Fibroblast of gingiva (primary cell): ENCODE results near the gene NTNG2.

Source experiments
- DNase-seq: peaks from one replicate; pipeline ENCODE4 v3.0.0-alpha.2; 2011; ENCODE audit warnings: low read depth

The NTNG2 gene

DNA sequence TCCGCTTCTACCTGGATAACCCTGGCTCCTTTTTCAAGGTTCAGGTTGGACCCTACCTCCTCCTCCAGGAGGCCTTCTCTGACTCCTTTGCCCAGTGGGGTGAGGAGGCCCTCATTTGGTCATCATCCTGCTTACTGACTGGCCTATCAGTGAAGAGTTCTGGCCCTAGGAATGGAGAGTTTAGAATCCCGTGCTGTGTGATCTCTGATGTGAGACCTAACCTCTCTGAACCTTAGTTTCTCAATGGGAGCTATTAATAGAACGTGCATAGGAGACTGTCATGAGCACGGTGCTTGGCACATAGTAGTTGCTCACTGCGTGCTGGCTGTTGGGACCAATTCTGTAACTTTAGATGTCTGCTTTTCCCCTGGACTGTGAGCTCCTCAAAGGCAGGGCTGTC lies 10.3 kb downstream of the NTNG2 start:
- DNase-seq: no peak

DNA sequence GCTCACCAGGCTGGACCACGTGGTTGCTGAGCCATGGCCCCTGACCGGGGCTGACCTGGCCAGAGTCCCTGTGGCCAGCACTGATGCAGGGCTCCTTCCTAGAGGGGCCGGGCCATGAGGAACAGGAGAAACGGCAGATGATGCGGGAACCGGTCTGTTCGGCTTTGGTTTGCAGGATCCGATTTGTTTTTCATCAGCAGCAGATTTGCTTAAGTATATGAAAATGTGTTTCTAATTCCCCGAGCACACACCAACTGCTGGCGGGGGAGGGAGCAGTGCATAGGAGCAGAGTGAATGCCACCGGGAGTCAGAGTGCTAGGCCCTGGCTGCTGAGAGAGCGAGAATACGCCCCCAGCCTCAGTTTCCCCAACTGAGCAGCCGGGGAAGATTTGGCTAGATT lies 13.6 kb downstream of the NTNG2 start:
- DNase-seq: no peak

DNA sequence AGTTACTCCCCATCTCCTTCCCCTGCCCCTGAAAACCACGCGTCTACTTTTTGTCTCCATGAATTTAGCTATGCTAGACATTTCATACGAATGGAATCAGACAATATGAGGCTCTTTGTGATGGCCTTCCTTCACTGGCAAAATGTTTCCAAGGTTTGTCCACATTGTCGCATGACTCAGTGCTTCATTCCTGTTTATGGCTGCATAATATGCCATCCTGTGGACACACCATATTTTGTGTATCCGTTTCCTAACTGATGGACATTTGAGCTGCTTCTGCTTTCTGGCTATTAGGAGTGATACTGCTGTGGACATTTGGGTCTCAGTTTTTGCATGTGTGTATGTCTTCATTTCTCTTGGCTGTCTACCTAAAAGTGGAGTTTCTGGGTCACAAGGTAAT lies 14.5 kb downstream of the NTNG2 start:
- DNase-seq: no peak

DNA sequence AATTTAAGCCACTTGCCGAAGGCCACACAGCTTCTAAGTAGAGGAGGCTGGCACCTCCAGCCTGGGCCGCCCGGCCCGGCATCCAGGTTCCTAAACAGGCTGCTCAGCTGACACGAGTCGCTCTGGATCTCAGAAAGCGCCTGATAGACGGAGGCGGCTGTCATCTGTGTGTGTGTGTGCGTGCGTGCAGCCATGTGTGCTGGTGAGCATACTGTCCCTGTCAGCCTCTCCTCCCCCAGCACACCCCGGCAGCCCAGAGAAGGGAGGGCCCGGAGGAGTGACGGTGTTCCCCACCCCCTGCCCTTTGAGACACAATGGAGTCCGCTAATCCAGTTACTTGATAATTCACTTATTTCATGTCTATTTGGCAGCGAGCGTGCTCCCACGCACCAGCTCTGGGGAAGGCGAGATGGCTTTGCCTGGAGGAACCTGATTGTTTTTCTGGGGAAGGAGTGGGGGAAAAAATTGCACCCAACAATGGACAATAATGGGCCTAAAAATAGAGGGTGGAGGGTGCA lies 20.0 kb downstream of the NTNG2 start:
- no peak for DNase-seq

DNA sequence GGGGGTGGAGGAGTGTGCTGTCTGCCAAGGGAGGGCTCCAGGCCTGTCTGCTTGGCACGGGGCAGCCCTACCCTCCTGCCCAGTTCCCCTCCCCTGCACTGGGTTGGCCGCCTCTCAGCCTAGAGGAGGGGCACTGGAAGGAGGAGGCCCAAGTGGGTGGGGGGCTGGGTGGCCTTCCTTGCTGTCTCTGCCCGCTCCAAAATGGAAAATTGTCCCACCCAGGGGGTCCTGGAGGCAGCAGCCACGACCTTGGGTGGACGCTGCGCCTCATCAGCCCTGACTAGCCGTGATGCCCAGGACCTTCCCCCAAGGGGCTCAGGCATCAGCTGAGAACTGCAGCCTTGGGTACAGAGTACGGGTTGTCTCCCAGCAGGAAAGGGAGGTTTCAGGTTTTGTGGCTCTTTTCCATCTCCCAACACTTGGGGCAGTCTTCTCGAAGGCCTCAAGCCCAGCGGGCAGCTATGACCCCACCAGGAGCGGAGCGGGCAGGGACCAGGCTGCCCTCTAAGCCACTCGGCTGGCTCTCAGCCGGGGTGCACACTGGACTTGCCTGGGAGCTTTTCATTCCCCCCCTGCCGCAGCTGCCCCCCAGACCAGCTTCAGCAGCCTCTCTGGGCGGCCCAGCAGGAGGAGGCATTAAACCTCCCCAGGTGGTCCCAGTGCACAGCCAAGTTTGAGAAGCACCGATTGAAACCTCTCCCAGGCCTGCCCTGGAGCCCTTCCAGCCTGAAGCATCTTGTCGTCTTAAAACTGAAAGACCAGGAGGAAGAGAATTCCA lies 20.6 kb downstream of the NTNG2 start:
- no peak for DNase-seq

DNA sequence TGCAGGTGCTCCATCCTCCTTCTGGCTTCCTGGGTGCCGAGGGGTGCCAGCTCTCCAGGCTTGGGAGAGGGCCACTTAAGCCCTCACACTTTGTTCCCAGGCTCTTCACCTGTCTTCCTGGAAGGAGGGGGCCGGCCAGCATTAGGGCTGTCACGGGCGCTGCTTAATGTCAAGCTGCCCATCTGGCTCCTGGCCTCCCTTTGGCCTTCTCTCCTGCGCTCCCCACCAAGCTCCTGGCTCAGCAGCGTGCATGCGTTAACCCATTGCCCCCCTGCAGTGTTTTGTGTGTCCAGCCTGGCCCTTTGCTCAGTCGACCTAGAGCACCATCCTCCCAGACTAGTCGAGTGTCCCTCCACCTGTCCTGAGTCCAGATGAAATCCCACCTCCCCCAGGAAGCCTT lies 21.3 kb downstream of the NTNG2 start:
- no peak for DNase-seq

DNA sequence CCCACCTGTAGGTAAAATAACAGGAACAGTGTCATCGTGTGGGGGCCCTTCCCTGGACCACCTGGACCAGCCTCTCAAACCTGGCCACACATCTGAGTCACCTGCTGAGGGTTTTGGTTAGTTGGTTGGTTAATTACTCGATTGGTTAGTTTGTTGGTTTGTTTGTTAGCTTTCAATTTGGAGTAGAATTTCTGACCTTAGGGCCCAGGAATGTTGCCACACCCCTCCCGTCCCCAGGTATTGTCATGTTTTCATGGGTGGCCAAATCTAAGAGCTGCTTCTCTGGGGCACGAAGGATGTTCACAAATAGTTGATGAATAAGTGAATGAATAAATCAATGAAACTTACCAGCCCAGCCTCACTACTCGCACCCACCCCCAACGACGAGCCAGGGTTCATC lies 21.9 kb downstream of the NTNG2 start:
- DNase-seq: no peak

DNA sequence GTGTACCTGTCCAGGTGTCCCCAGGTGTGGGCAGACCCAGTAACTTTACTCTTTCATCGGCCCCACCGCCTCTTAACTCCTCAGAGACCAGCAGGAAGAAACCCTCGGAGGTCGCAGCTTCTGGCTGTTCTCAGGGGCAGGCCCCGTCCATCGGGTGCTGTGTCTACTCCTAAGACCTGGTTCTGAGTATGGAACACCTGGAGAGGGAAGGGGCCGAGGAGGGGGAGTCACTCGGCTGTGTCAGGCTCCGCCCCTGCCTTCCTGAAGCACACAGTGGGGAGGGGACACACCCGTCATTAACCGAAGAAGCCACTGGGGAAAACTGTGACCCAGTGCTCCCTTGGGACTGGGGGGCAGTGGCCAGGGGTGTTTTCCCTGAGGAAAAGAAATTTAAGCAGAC lies 22.3 kb downstream of the NTNG2 start:
- DNase-seq: no peak

DNA sequence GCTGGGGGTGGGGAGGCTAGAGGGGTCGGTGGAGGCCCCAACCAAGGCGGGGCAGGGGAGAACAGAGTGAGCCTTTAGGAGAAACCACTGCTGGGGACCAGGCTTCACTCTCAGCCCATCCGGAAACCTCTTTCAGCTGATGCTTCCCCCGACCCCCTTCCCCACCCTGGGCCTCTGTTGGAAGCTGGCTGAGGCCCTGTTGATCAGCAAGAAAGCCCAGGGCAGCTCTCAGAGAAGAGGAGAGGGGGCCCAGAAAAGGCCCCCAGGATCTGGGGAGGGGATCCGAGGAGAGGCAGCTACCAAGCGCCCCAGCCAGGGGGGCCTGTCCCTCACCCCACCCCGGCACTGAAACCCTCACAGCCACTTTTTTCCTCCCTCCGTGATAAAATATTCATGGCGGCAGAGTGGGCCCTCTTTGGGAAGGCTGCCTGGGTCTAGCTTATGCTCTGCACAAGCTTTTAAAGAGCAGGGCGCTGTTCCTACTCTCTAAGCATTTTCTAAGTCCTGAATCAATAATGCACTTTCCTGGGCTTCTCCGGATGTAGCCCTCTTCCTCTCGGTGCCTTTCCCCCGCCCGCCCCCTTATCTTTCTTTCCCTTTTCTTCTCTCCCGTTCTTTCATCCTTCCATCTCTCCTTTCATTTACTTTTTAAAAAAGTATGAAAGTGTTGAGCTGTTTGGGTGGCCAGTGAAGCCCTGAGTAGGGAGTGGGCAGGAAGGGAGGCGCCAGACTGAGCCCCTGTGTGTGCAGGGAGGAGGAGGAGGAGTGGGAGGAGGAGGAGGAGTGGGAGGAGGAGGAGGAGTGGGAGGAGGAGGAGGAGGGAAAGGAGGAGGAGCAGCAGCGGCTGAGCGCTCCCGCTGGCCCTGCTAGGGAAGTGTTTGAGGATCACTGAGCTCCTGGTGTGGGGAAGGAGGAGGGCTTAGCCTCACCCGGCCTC lies 23.5 kb downstream of the NTNG2 start:
- DNase-seq: no peak

DNA sequence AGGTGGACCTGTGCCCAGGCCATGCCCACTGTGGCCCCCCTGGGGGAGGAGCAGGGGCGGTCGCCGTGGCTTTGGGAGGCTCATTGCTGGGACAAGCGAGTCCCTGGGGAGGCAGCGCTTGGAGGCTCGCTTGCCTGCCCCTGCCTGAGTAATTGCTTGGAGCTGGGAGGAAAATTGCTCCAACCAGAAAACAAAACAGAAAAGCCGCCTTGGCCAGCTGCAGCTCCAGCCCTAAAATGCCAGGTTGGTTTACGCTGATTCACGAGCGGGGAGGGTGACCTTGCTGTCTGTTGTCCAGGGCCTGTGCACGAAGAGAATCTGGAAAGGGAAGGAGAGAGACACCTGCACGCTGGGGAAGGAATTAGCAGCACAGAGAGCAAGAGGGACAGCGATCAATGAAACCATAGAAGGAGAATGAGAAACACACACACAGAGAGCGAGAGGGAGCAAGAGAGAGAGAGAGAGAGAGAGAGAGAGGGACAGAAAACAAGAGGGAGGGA lies 25.3 kb downstream of the NTNG2 start:
- no peak for DNase-seq

DNA sequence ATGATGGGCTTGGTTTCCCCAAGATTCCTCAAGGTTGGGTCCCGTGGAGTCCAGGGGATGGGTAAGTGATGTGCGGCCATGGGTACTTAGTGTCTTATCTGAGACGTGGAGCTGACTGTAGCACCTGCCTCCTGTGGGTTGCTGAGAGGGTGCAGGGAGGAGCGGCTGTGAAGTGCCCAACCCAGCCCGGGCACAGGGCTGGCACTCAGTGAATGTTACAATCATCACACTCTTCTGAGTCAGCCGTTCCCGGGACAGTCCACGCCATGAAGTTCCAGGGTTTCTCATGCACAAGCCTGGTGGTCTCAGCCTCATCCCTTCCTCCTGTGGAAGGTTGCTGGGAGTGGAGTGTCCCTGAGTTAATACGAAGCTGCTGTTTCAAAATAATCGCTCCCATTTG lies 29.1 kb downstream of the NTNG2 start:
- DNase-seq: no peak

DNA sequence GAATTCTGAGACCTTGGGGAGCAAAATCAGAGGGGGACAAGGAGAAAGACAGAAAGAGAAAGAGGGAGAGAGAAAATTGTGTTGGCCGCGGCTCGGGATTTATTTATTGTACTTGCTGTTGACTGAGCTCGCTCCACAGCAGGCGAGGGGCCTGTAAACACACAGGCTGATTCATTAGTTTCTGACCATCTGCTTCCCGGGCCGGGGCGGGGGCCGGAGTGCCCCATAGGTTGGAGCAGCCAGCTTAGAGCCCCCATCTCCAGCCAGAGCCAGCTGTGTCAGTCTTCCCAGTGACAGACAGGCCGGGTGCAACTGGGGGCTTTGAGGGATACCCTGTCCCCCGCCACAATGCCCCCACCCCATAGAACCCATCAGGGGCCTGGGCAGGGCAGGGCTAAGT lies 30.9 kb downstream of the NTNG2 start:
- DNase-seq: no peak

DNA sequence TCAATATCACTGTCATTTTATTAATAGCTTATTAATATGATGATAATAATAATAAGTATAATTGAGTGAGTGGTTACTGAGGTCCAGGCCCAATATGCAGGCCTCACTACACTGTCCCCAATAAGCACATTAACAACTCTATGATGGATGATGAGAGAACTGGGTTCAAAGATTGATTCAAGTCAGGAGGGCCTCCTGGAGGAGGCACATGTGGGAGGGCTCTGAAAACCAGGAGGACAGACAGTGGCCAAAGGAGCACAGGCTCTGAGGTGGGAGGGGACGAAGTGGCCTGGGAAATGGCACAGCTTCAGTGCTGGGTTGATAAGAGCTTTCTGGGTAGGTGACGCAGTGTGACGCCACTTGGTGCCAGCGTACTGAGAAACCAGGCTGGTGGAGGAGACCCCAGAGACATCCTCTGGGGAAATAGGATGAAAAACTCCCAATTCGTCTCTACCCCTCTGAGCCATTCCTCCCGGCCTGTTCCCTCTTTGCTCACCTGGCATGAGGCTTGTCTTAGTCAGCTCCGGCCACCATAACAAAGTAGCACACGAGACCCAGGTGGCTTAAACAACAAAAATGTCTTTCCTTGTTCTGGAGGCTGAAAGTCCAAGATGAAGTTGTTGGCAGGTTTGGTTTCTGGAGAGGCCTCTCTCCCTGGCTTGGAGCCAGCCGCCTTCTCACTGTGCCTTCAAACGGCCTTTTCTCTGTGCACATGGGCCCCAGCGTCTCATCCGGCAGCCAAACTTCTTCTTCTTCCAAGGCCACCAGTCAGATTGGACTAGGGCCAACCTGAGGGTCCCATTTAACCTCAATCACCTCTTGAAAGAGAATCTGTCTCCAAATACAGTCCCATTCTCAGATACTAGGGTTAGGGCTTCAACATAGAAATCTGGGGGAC lies 31.6 kb downstream of the NTNG2 start:
- DNase-seq: no peak

DNA sequence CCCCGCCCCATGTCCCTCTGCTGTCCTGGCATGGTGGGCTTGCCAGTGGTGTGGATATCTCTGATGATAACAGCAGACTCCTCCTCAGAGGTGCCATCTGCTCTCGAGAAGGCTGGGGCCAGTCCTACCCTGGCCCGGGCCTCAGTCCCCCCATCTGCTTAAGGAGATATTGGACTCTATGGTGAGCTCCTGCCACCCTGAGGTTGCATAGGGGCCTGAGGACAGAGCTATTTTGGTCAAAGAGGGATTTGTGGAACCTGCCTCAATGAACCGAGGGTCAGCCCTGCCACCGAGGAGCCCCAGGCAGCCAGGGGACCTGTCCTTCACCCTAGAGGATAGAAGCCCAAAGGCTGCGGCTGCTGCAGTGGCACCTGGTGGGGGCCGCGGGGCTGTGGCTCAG lies 32.6 kb downstream of the NTNG2 start:
- no peak for DNase-seq

DNA sequence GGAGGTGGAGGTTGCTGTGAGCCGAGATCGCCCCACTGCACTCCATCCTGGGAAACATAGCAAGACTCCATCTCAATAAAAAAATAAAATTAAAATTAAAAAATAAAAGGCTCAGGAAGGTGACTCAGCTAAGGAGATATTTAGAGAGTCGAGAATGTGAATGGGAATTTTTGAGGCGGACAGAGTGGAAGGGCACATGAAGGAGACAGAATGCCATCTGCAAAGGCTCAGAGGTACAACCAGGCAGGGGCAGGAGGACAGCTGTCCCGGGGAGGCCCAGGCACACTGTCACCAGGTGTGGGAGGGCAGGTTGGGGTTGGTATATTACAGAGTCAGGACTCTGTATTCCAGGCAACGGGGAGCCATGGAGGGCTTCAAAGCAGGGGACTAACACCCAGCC lies 35.5 kb downstream of the NTNG2 start:
- DNase-seq: no peak

DNA sequence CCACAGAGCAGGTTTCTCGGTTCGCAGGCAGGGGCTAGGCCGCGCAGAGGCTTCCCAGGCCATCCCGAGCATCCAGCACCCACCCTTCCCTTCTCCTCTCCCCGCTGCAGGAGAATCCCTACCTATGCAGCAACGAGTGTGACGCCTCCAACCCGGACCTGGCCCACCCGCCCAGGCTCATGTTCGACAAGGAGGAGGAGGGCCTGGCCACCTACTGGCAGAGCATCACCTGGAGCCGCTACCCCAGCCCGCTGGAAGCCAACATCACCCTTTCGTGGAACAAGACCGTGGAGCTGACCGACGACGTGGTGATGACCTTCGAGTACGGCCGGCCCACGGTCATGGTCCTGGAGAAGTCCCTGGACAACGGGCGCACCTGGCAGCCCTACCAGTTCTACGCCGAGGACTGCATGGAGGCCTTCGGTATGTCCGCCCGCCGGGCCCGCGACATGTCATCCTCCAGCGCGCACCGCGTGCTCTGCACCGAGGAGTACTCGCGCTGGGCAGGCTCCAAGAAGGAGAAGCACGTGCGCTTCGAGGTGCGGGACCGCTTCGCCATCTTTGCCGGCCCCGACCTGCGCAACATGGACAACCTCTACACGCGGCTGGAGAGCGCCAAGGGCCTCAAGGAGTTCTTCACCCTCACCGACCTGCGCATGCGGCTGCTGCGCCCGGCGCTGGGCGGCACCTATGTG lies 36.1 kb downstream of the NTNG2 start:
- no peak for DNase-seq

DNA sequence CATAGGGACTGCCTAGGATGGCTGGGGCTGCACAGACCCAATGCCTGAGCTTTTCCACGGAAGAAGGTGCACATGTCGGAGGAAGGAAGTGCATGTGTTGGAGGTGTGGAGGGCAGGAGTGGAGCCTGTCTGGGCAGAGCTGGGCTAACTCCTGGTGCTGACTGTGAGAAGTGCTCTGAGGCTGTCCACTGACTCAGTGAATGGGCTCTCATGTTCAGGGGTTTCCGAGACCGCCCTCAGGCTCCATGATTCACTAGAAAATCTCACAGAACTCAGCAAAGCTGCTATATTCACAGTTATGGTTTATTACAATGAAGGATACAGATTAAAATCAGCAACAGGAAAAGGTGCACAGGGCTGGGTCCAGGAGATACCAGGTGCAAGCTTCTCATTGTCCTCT lies 37.2 kb downstream of the NTNG2 start:
- no peak for DNase-seq

DNA sequence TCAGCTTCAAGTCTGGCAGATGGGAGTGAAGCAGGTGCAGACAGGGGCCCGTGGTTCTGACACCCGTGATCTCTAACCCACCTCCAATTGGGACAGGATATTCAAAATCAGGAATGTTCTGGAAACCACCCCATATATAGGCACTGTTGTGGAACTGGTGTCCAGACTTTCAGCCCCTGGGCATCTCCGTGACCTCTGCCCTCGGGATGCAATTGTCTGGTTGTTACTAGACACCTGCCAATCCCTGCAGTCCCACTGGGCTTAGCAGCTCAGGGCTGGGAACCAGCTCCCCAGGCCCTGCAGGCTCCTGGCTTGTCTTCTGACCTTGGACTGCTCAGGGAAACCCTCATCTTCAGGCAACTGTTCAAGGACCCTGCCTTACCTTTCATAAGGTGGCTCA lies 38.8 kb downstream of the NTNG2 start:
- no peak for DNase-seq

DNA sequence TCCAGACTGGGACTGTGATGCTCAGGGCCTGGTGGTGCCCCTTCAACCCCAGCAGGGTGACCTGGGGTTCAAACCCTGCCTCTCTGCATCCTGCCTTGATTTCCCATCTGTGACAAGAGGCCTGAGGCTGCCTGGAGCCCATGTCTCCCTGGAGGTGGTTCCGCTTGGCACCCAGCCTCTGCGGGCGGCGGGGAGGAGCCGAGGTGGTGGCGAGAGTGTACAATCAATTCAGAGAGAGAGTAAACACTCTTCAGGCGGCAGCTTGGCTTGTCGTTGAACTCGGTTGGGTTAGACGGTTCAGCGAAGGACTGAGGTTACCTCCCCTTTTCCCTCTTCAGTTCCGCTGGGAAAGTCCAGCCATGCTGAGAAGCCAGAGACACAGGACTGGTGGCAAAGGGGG lies 39.3 kb downstream of the NTNG2 start:
- no peak for DNase-seq

DNA sequence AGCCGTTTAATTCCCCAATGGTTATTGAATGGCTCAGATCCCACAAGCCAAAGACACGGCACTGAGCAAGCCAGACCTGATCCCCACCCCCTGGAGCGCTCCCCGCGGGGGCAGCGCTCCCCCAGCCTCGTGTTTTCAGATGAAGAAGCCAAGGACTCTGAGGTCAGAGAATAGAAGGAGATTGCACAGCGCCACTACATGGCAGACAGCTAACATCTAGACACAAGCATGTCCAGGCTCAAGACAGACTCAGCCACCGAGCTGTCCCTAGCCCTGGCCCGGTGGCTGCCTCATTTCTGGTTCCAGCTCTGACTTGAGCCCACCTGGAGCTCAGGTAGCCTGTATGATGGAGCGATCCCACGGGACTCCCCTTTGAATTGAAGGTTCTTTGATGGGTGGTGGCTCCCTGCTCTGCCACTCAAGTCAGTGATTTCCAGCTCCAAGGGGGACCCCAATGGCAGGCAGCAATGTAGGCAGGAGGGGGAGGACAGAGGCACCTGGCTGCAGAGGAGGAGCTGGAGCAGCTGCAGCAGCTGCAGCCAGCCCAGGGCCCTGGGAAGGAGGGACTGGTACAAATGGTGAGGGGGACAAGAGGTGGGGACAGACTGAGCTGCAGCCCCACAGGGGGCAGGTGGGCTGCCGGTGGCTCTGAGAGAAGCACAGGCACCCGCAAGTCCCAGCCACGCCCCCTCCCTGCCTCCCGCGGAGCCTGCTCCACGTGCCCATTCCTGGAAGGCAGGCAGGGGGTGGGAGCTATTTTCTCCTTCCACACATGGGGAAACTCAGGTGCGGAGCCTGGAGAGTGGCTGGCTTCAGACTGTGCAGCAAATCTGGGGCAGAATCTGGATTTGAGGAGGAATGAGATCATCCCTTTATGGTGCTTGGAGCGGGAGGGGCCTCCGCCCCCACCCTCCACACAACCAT lies 40.2 kb downstream of the NTNG2 start:
- no peak for DNase-seq
